ENCODE data around the gene NDUFAF4. TPM values are rescaled to one million over a fixed set of nuclear protein-coding genes. Genes with fewer than 3 reads are reported as not detected.

Gene NDUFAF4
- total and polyA plus RNA-seq, 2 experiments from 2014 or later, result 35.1 to 233 TPM

GRCh38 chr6:96872976-96873375 is 24.7 kb downstream of the NDUFAF4 start:
- TF ChIP-seq ETS1 (IDR thresholded peaks at IDR 0.05) (no peak), EZH2phosphoT487 (IDR thresholded peaks at IDR 0.05; ENCODE audit: unreplicated experiment) (no peak), EZH2 (IDR thresholded peaks at IDR 0.05; ENCODE audit: low read depth, unreplicated experiment) (no peak), POLR2AphosphoS5 (IDR thresholded peaks at IDR 0.05; ENCODE audit: low read depth) (no peak), REST (IDR thresholded peaks at IDR 0.05; ENCODE audit: unreplicated experiment) (no peak), ZNF114 (CRISPR knock-in tag; IDR thresholded peaks at IDR 0.05) (no peak), STAT1 (IDR thresholded peaks at IDR 0.05; ENCODE audit: unreplicated experiment) (no peak)
- TF ChIP-seq, protein P1, sequence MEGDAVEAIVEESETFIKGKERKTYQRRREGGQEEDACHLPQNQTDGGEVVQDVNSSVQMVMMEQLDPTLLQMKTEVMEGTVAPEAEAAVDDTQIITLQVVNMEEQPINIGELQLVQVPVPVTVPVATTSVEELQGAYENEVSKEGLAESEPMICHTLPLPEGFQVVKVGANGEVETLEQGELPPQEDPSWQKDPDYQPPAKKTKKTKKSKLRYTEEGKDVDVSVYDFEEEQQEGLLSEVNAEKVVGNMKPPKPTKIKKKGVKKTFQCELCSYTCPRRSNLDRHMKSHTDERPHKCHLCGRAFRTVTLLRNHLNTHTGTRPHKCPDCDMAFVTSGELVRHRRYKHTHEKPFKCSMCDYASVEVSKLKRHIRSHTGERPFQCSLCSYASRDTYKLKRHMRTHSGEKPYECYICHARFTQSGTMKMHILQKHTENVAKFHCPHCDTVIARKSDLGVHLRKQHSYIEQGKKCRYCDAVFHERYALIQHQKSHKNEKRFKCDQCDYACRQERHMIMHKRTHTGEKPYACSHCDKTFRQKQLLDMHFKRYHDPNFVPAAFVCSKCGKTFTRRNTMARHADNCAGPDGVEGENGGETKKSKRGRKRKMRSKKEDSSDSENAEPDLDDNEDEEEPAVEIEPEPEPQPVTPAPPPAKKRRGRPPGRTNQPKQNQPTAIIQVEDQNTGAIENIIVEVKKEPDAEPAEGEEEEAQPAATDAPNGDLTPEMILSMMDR (conservative IDR thresholded peaks at IDR 0.05; ENCODE audit: low read depth in 2 of 2), result no peak
- Mint-ChIP-seq H3K36me3 (ENCODE audit: low read depth) (no peaks in the 10 kb centered on the region), H3K4me3 (no peak overlapping the region), H3K27me3 (ENCODE audit: insufficient read depth, low read depth, poor library complexity) (no peaks in the 10 kb centered on the region), H3K27ac (no peak overlapping the region), H3K9me3 (no peaks in the 10 kb centered on the region), H3K4me1 (no peaks in the 10 kb centered on the region)
- no peak overlapping the region for H3K4me2 ChIP-seq
- H3K27me3 ChIP-seq (ENCODE audit: insufficient read depth), result no peaks in the 10 kb centered on the region
- no peaks in the 10 kb centered on the region for H3K4me1 ChIP-seq (ENCODE audit: insufficient read depth)
- H3K36me3 ChIP-seq (ENCODE audit: insufficient read depth), result no peaks in the 10 kb centered on the region
- H2AFZ ChIP-seq, result no peak overlapping the region
- no peaks in the 10 kb centered on the region for H4K20me1 ChIP-seq (replicated peaks; ENCODE audit: insufficient read depth)
- H3F3A ChIP-seq (replicated peaks; ENCODE audit: low read depth), result no peaks in the 10 kb centered on the region
- H3K27ac ChIP-seq (ENCODE audit: low read depth), result no peak overlapping the region
- no peak for DNase-seq (ENCODE audit: low spot score)
- no peak overlapping the region for H3K4me3 ChIP-seq
- ATAC-seq, result no peak
- H3K9me2 ChIP-seq (ENCODE audit: insufficient read depth), result no peaks in the 10 kb centered on the region
- H3K79me2 ChIP-seq (replicated peaks; ENCODE audit: insufficient read depth), result no peaks in the 10 kb centered on the region

- DNase-seq (ENCODE audit: low spot score) (no peak), ATAC-seq (no peak)
- Mint-ChIP-seq H3K27ac (no peak overlapping the region), H3K27me3 (ENCODE audit: insufficient read depth, low read depth, poor library complexity) (peaks cover 2% of the 10 kb centered on the region), H3K4me1 (no peaks in the 10 kb centered on the region), H3K36me3 (ENCODE audit: low read depth) (0 out of 3 replicates have a peak, but pooled peaks cover 6% of the 10 kb centered on the region), H3K4me3 (no peak overlapping the region), H3K9me3 (peaks cover 11% of the 10 kb centered on the region)
- H3K27ac ChIP-seq (ENCODE audit: low read depth), result no peak overlapping the region
- no peaks in the 10 kb centered on the region for H3K36me3 ChIP-seq (ENCODE audit: insufficient read depth)
- TF ChIP-seq CREB1 (CRISPR knock-in tag; IDR thresholded peaks at IDR 0.05; ENCODE audit: low read depth) (no peak), ZNF114 (CRISPR knock-in tag; IDR thresholded peaks at IDR 0.05) (no peak), ZNF331 (CRISPR knock-in tag; IDR thresholded peaks at IDR 0.05; ENCODE audit: low read depth) (no peak), JUNB (IDR thresholded peaks at IDR 0.05; ENCODE audit: unreplicated experiment) (no peak), STAT1 (IDR thresholded peaks at IDR 0.05; ENCODE audit: unreplicated experiment) (no peak), REST (IDR thresholded peaks at IDR 0.05; ENCODE audit: unreplicated experiment) (no peak)
- no peak overlapping the region for H3K4me3 ChIP-seq
- no peaks in the 10 kb centered on the region for H4K20me1 ChIP-seq (replicated peaks; ENCODE audit: insufficient read depth)
- no peaks in the 10 kb centered on the region for H3K4me1 ChIP-seq (ENCODE audit: insufficient read depth)
- 0 out of 2 replicates have a peak, but pooled peaks cover 5% of the 10 kb centered on the region for H3K9me2 ChIP-seq (ENCODE audit: insufficient read depth)
- no peaks in the 10 kb centered on the region for H3K27me3 ChIP-seq (ENCODE audit: insufficient read depth)
- no peak overlapping the region; the same call in 1 of the 2 replicates for H2AFZ ChIP-seq
- H3F3A ChIP-seq (replicated peaks; ENCODE audit: low read depth), result no peaks in the 10 kb centered on the region
- no peaks in the 10 kb centered on the region for H3K79me2 ChIP-seq (replicated peaks; ENCODE audit: insufficient read depth)
- no peak overlapping the region for H3K4me2 ChIP-seq
These were observed 32.7 kb downstream of the NDUFAF4 start for GRCh38 chr6:96865055-96865405.
